HCT116 (cell line): ENCODE measurements around the gene RUNX2.

Source experiments
- MAX ChIP-seq: IDR thresholded peaks from 2 replicates; pipeline ENCODE4 v1.6.1; 2012
- POLR2A ChIP-seq: IDR thresholded peaks from 2 replicates; pipeline ENCODE4 v1.7.0; 2011; ENCODE audit warnings: borderline replicate concordance; ENCODE audit not compliant: insufficient read depth, insufficient read length; ENCODE audit errors: extremely low read depth
- POLR2AphosphoS5 ChIP-seq: IDR thresholded peaks from 2 replicates; pipeline ENCODE4 v1.6.1; 2011; ENCODE audit warnings: mild to moderate bottlenecking, low read depth, low read length, moderate library complexity
- SP1 ChIP-seq: IDR thresholded peaks from 2 replicates; pipeline ENCODE4 v1.6.1; 2012; ENCODE audit warnings: low read depth

GRCh38 chr6:45428727-45429126 is 100.6 kb downstream of the RUNX2 start:
- TF ChIP-seq MAX (no peak), SP1 (no peak), POLR2A (no peak), POLR2AphosphoS5 (no peak)
